Mucosa of rectum (tissue), 2 donors: ENCODE measurements around the gene AP3S2.
"Not testable (repeated sequence)": the region's sequence is repeated elsewhere in the genome, so short reads cannot be mapped to it uniquely, and the experiment has no call there.

ENCODE experiments used
- H3K27ac ChIP-seq, 2 donors: one replicate each; pipeline ENCODE4 v1.7.0; 2013; ENCODE audit warnings: inconsistent platforms in 2 of 2, low read depth in 2 of 2, low read length in 2 of 2
- H3K27me3 ChIP-seq, 2 donors: one replicate each; pipeline ENCODE4 v1.7.0; 2013; ENCODE audit warnings: low read length in 2 of 2; ENCODE audit not compliant: control insufficient read depth in 2 of 2, insufficient read depth in 2 of 2
- H3K36me3 ChIP-seq, 2 donors: one replicate each; pipeline ENCODE4 v1.7.0; 2013; ENCODE audit warnings: low read length in 2 of 2; ENCODE audit not compliant: control insufficient read depth in 2 of 2, insufficient read depth in 2 of 2
- H3K4me1 ChIP-seq, 2 donors: one replicate each; pipeline ENCODE4 v1.7.0; 2013; ENCODE audit warnings: low read length in 2 of 2, mild to moderate bottlenecking in 1 of 2; ENCODE audit not compliant: control insufficient read depth in 2 of 2, insufficient read depth in 2 of 2
- H3K4me3 ChIP-seq, 2 donors: one replicate each; pipeline ENCODE4 v1.7.0; 2013; ENCODE audit warnings: low read length in 2 of 2
- H3K9ac ChIP-seq, 2 donors: one replicate each; pipeline ENCODE4 v1.7.0; 2013; ENCODE audit warnings: low read length in 2 of 2, low read depth in 1 of 2, mild to moderate bottlenecking in 1 of 2
- H3K9me3 ChIP-seq, 2 donors: one replicate each; pipeline ENCODE4 v1.7.0; 2013; ENCODE audit warnings: low read length in 2 of 2; ENCODE audit not compliant: control insufficient read depth in 2 of 2
- donor health status: healthy.
- donor health status: Normal muscosa, but diverticular disease.

Gene AP3S2

GRCh38 chr15:89837830-89838178 lies 56.0 kb downstream of the AP3S2 start:
- no peak overlapping the region for H3K27ac ChIP-seq
- H3K9ac ChIP-seq = no peak overlapping the region
- no peaks in the 10 kb centered on the region for H3K9me3 ChIP-seq
- no peak overlapping the region for H3K4me3 ChIP-seq
- H3K36me3 ChIP-seq = peaks cover 50 to 65% of the 10 kb centered on the region in 2 donors
- H3K4me1 ChIP-seq = peaks cover 0 to 7% of the 10 kb centered on the region in 2 donors
- H3K27me3 ChIP-seq = no peaks in the 10 kb centered on the region

GRCh38 chr15:89837134-89837829 lies 56.5 kb downstream of the AP3S2 start:
- no peak overlapping the region for H3K4me3 ChIP-seq
- H3K9me3 ChIP-seq = no peaks in the 10 kb centered on the region
- H3K9ac ChIP-seq = no peak overlapping the region
- H3K36me3 ChIP-seq = peaks cover 52 to 67% of the 10 kb centered on the region in 2 donors
- H3K27ac ChIP-seq = peak overlapping the region in 1 of 2 donors; percentile 10
- H3K4me1 ChIP-seq = peaks cover 0 to 7% of the 10 kb centered on the region in 2 donors
- H3K27me3 ChIP-seq = no peaks in the 10 kb centered on the region

DNA sequence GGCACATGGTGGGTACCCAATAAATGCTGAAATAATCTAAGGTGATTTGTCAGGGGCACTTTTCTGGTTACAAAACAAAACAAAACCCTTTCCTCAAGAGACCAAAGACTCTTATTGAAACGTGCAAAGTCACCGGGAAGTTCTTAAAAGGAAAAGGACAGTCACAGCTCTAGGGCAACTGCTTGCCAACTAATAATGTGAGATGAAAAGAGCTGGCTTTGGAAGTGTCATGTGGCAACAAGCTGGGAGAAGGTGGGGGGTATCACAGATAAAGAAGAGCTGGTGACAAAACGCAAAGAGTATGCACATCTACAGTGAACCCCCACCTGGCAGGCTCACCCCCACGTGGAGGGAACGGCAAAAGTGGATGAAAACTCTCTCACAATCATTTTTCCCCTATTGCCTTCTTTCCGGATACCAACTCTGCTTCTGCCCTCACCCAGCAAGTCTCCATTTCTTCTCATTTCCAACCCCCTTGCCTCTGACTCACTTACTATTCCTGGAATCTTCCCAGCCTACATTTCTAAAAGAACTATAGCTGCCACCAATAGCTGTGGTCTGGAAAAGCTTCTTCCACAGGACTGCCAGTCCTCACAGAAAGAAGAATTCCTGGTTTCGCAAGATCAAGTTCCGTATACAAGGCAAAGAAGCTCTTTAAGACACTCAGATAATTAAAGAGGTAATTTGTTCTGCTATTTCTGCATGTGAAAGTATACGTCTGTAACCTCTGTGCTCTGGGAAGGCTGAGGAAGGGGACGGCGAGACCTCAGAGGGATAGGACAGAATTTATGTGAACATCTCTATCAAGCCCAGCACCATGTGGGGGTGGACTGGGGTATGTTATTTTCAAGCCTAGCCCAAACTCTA lies 57.3 kb downstream of the AP3S2 start:
- H3K27me3 ChIP-seq = no peaks in the 10 kb centered on the region
- H3K4me1 ChIP-seq = peaks cover 0 to 7% of the 10 kb centered on the region in 2 donors
- H3K9ac ChIP-seq = no peak overlapping the region
- no peaks in the 10 kb centered on the region for H3K9me3 ChIP-seq
- H3K36me3 ChIP-seq = peaks cover 52 to 71% of the 10 kb centered on the region in 2 donors
- H3K27ac ChIP-seq = peak overlapping the region in 1 of 2 donors; percentile 10
- H3K4me3 ChIP-seq = no peak overlapping the region

DNA sequence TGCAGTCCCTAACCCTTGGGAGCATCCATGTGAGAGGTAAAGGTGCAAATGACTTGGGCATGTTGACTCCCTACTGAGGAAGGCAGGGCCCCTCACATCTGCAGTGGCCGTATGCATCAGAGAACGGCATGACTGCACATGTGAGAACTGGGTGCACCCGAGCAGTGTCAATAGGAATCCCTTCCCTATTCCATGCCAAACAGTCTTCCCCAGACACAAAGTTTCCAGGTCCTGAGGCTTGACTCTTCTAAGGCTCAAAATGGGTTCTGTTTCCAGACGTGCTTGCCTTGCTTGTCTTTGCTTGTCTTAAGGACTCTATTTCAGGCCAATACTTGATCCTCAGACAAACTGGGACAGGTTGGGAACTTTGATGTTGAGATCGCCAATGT lies 58.6 kb downstream of the AP3S2 start:
- H3K4me1 ChIP-seq = peaks cover 0 to 7% of the 10 kb centered on the region in 2 donors
- no peaks in the 10 kb centered on the region for H3K27me3 ChIP-seq
- peaks cover 52 to 66% of the 10 kb centered on the region in 2 donors for H3K36me3 ChIP-seq

DNA sequence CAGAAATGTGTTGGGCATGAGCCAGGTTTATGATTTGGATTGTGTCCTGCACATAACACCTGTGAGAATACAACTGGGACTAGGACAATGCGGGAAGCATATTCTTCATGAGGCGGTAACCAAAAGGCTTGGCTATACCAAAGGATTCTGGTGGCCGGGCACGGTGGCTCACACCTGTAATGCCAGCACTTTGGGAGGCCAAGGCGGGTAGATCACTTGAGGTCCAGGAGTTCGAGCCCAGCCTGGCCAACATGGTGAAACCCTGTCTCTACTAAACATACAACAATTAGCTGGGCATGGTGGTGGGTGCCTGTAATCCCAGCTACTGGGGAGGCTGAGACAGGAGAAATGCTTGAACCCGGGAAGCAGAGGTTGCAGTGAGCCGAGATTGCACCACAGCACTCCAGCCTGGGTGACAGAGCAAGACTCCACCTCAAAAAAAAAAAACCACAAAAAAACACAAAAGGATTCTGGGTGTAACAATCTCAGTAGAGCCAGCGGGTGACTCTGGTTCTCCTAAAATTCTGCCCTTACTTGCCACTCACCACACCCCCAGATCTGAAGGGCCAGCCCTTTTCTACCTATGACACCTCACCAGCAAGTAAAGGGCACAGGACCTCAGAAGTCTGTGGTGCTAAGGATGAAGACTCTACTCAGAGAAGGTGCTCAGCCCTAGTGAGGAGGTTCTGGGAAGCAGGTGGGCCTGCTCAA lies 59.2 kb downstream of the AP3S2 start:
- not testable (repeated sequence) for H3K27me3 ChIP-seq, H3K4me3 ChIP-seq, H3K27ac ChIP-seq, H3K4me1 ChIP-seq, H3K9me3 ChIP-seq, H3K9ac ChIP-seq
- peaks cover 49 to 61% of the 10 kb centered on the region in 2 donors for H3K36me3 ChIP-seq

More for the DNA sequence above, 58.6 kb downstream of the AP3S2 start:
- H3K27ac ChIP-seq = no peak overlapping the region
- no peak overlapping the region for H3K4me3 ChIP-seq
- no peaks in the 10 kb centered on the region for H3K9me3 ChIP-seq
- no peak overlapping the region for H3K9ac ChIP-seq

DNA sequence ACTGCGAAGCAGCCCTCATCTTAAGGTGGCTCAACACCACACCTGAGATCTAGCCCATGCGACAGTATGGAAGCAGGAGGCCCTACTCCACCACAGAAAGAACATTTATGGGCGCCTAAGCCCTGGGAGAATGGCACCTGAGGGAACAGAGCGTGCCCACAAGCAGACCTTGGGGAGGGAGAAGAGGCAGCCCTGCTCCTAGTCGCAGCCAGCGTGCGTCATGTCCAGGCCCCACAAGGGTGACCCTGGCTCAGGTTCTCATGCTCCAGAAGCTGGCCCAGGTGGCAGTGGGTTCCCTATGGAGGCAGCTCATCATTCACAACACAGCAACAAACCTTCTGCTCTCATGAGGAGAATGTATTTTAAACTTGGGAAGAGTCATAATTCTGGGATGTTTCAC lies 59.8 kb downstream of the AP3S2 start:
- Histone ChIP-seq H3K4me1 (peaks cover 4 to 14% of the 10 kb centered on the region in 2 donors), H3K9ac (no peak overlapping the region), H3K27ac (no peak overlapping the region), H3K36me3 (peaks cover 49 to 61% of the 10 kb centered on the region in 2 donors), H3K27me3 (no peaks in the 10 kb centered on the region), H3K4me3 (no peak overlapping the region), H3K9me3 (no peaks in the 10 kb centered on the region)

DNA sequence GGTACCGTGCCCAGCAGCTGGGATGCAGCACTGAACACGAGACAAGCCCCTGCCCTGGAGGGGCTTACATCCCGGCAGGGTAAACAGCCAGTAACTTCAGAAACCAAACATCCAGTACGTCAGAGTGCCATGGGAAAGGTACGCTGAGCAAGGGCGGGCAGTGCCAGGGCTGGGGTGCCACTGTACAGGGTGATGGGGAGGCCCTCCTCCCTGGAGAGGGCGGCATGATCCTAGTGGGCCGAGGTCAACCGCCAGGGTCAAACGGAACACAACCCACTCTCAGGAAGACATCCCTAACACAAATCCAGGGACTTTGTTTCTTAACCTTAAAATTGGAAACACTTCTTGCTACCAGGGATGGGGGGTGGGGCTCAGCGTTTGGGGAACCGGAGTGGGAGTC lies 63.2 kb downstream of the AP3S2 start:
- Histone ChIP-seq H3K27ac (no peak overlapping the region), H3K4me1 (peaks cover 17 to 21% of the 10 kb centered on the region in 2 donors), H3K36me3 (peaks cover 23 to 36% of the 10 kb centered on the region in 2 donors), H3K9ac (no peak overlapping the region), H3K4me3 (no peak overlapping the region), H3K9me3 (no peaks in the 10 kb centered on the region), H3K27me3 (no peaks in the 10 kb centered on the region)

GRCh38 chr15:89829616-89830440 lies 64.0 kb downstream of the AP3S2 start:
- no peaks in the 10 kb centered on the region for H3K27me3 ChIP-seq
- no peak overlapping the region for H3K27ac ChIP-seq
- peaks cover 18 to 28% of the 10 kb centered on the region in 2 donors for H3K36me3 ChIP-seq
- no peak overlapping the region for H3K9ac ChIP-seq
- H3K9me3 ChIP-seq = no peaks in the 10 kb centered on the region
- peaks cover 19 to 21% of the 10 kb centered on the region in 2 donors for H3K4me1 ChIP-seq
- no peak overlapping the region for H3K4me3 ChIP-seq

GRCh38 chr15:89829161-89829560 lies 64.6 kb downstream of the AP3S2 start:
- H3K4me3 ChIP-seq = no peak overlapping the region
- H3K4me1 ChIP-seq = peaks cover 19 to 21% of the 10 kb centered on the region in 2 donors
- peaks cover 14 to 23% of the 10 kb centered on the region in 2 donors for H3K36me3 ChIP-seq
- no peak overlapping the region for H3K9ac ChIP-seq
- no peaks in the 10 kb centered on the region for H3K27me3 ChIP-seq
- H3K9me3 ChIP-seq = no peaks in the 10 kb centered on the region
- peak overlapping the region in 1 of 2 donors; percentile 72 for H3K27ac ChIP-seq
